CD4-positive, alpha-beta T cell treated with Interleukin-1 beta for 1 hour (primary cell): ENCODE results near the gene SLC1A3.
A peak's percentile ranks its signal among the peaks of the same experiment; 100 is the strongest.

Experiments used
- DNase-seq, 2 donors: peaks; one replicate each; pipeline ENCODE4 v3.0.0-alpha.2; 2020 to 2022

SLC1A3 gene

DNA sequence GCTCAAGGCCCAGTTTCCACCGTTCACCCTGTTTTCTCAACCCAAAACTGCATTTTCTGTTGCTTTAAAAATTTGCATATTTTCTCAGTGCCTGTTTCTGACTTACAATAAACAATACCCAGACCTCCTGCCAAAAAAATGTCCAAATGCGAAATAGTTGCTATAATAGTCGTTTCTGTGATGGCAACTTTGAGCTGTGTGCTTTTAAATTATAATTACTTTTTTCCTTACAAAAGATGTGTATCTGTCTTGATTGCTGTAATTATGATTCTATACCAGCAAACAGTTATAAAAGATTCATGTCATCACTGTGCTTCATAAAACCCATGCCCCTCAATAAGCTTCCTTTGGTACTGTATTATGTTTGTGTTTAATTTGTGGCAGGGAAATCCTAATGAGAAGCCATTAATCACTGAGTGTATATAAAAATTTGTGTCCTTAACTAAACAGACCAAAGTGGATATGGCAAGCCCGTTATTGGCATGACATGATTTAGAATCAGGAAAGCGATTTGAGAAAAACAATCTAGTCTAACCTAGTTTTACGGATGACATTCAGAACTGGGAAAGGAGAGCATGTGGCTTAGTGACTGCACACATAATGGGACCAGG lies 5.4 kb upstream of the SLC1A3 start:
- no peak for DNase-seq

GRCh38 chr5:36602704-36603321 lies 3.6 kb upstream of the SLC1A3 start:
- peak in 1 of 2 donors; percentile 4 for DNase-seq

- no peak for DNase-seq
Observed at GRCh38 chr5:36605241-36605640, 1.2 kb upstream of the SLC1A3 start.

DNA sequence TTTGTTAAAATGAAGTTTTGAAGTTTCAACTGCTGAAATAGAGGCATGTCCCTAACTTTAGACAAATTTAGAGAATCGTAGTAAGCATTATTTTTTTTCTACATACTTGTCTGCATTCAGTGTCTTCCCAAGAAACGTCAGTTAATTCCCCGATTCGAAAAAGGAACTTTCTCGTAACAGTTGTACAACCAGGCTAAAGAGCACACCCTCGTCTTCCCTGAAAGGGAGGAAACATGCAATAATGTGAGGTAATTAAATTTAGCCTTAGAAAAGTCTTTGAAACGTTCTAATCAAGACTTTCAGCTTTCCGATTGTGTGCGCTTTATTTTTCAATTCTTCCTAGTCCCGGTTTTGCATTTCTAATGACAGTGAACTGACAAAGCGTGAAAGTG lies 374 bp upstream of the SLC1A3 start:
- no peak for DNase-seq

DNA sequence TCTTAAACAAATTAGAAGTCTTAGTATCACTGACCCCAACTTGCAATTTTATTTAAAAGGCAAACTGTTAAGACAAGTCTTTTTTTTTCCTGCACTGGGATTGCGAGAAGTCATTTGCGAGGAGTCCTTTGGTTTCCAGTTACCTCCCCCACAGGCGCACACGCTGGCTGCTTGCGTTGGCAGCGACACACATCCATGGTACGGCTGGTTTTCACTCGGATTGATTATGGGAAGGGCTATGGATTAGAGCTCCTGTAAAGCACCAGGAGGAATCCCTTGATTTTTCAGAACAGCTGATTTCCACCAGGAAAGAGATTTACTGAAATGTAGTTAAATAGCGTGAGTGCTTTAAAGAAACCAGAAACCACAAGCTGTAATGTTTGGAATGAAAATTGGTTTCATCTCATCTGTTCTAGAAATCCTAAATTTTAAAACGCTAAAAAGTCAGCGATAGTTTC lies 737 bp downstream of the SLC1A3 start:
- DNase-seq: no peak

- no peak for DNase-seq
Observed at GRCh38 chr5:36607838-36608783, 1.7 kb downstream of the SLC1A3 start.

DNA sequence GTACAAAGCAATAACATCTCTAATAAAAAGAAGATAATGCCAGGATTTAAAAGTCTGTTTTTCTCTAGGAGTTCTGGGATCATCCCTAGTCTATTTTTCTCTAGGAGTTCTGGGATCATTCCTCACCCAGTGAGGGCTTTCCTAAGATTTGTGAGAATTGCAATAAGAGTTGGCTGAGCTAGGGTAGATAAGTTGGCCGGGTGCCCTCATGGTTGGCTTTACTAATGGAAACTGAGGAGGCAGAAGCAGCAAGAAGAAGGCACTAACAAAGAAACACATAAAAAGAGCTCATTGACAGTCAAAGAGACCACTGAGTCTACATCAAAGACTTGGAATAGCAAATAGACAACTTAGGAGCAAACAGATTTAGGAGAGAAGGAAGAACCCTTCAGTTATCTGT lies 4.2 kb downstream of the SLC1A3 start:
- DNase-seq: no peak

DNA sequence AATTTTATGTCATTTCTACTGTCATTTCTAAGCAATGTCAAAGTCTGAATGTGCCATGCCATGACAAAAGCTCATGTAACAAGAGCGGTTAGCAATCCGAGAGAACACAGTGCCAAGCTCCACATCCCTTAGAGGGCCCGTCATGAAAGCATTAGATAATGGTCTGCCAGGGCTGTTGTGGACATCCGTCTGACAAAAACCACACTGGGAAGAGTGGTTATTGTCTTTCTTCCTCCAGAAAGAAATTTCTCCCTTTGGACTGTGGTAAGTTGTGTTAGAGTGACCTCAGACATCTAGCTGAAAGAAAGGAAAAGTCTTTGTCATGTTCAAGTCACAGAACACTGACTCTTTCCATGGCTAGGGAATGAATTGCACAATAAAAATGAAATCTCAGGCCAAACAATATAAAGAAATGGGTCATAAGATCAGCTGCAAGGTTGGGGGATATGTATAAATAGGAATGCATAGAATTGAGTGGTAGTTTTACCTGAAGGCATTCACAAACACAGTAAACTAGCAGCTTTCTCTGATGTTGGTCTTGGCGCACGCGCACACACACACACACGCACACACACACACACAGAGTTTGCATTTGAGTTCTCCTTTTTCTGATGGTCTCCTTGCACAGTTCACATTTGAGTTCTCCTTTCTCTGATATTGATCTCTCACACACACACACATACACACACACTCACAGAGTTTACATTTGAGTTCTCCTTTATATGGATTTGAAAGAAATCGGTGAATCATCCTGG lies 5.3 kb downstream of the SLC1A3 start:
- DNase-seq: peak in 1 of 2 donors; percentile 6

DNA sequence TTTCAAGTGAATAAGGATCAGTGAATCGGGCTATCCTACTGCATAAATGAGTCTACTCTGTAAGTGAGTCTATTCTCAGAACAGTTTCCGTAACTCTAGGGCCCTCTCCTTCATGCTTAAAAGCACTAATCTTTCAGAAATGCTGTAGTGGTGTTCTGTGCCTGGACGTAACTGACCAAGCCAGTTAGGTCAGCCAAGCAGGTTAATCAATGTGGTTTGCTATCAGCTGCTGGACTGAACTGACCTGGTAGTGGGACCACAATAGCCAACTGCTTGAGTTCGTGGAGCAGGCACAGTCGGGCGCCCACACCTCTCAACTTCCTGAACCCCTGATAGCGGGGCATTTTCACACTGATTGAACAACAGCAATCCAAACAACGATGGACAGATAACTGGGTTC lies 6.8 kb downstream of the SLC1A3 start:
- DNase-seq: no peak

DNA sequence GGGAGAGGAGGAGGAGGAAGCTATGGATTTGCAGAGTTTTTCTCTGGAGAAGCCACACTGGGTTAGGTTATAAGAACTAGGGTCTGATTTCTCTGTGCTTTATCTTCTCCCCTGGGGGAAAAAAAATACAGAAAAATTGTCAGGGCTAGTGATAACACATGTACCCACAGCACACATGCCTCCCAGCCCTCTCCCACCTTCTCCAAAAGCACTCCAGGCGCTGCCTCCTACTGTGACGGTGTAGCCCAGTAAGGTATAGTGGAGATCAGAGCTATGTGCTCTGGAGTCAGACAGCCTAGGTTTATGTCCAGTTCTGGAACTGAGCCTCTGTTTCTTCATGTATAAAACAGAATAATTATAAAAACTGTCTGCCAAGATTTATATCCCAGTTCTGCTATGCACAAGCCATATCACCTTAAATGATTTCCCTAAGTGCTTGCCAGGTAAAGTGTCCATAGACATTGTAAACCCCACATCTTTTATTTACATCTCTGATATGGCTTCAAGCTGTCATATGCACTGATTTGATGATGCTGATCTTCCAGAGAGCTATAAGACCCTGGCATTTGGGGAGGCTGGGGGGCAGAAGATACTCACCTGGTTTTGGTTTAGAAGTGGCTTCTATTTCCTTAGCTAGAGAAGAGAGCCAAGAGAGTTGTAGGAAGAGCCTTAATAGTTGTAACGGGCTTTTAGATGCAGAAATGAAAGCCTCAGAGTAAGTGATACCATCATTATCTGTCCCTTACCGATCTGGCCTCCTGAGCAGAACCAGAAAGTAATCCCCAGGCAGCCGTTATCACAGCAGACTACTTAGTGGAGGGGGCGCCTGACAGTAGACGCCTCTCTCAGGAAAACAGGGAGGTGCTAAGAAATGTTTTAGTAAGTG lies 7.6 kb downstream of the SLC1A3 start:
- no peak for DNase-seq

- no peak for DNase-seq
Observed at GRCh38 chr5:36614657-36615308, 8.4 kb downstream of the SLC1A3 start.

- no peak for DNase-seq
Observed at GRCh38 chr5:36619012-36619635, 12.7 kb downstream of the SLC1A3 start.

- no peak for DNase-seq
Observed at GRCh38 chr5:36621985-36622384, 15.6 kb downstream of the SLC1A3 start.

GRCh38 chr5:36623832-36624231 lies 17.4 kb downstream of the SLC1A3 start:
- DNase-seq: no peak

GRCh38 chr5:36624277-36624676 lies 17.9 kb downstream of the SLC1A3 start:
- no peak for DNase-seq

DNA sequence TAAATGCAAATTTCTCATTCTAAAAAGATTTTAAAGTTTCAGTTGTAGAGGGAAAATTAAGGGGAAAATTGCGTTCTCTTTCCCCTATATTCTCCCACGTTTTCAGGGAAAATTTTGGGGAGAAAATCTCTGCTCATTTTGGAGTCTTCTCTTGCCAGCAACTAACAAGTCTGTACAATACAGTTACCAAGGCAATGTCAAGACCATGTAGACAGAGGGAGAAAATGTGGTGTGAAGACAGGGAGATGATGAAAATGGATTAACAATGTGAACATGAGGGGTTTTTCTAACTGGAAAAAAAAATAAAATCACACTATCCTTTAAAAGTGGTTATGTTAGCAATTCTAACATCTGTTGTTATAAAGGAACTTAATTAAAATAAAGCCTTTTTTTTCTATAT lies 22.3 kb downstream of the SLC1A3 start:
- DNase-seq: no peak

- DNase-seq: no peak
Observed at GRCh38 chr5:36629729-36630128, 23.3 kb downstream of the SLC1A3 start.

- DNase-seq: no peak
Observed at GRCh38 chr5:36630201-36631145, 24.1 kb downstream of the SLC1A3 start.

GRCh38 chr5:36631154-36631553 lies 24.7 kb downstream of the SLC1A3 start:
- no peak for DNase-seq
